ENCODE measurements around the gene KRTAP29-1. TPM values are rescaled to one million over a fixed set of nuclear protein-coding genes. Genes with fewer than 3 reads are reported as not detected.
"Not testable (repeated sequence)": the region's sequence is repeated elsewhere in the genome, so short reads cannot be mapped to it uniquely, and the experiment has no call there.

The KRTAP29-1 gene
- total RNA-seq, 1 donor from 2014 or later = not detected

DNA sequence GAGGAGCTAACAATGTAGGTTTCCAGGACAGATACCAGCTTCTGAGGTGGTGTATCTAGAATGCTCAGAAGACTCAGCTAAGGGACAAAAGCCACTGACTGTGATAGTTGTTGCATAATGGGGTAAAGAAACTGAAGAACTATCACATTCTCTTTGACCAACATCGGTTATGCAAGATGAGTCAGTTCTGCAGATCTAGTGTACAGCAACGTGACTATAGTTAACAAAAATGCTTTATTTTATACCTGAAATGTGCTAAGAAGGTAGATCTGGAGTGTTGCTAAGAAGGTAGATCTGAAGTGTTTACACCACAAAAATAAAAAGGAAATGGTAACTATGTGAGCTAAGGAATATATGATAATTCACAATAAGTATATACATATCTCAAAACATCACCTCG is 34.9 kb downstream of the KRTAP29-1 start:
- H3K9me3 ChIP-seq = no peaks in the 10 kb centered on the region
- no peaks in the 10 kb centered on the region for H3K27me3 ChIP-seq
- intact Hi-C loops (cut with DNase I) = no loop called here
- H3K27ac ChIP-seq = no peak overlapping the region
- TF ChIP-seq, protein P1, sequence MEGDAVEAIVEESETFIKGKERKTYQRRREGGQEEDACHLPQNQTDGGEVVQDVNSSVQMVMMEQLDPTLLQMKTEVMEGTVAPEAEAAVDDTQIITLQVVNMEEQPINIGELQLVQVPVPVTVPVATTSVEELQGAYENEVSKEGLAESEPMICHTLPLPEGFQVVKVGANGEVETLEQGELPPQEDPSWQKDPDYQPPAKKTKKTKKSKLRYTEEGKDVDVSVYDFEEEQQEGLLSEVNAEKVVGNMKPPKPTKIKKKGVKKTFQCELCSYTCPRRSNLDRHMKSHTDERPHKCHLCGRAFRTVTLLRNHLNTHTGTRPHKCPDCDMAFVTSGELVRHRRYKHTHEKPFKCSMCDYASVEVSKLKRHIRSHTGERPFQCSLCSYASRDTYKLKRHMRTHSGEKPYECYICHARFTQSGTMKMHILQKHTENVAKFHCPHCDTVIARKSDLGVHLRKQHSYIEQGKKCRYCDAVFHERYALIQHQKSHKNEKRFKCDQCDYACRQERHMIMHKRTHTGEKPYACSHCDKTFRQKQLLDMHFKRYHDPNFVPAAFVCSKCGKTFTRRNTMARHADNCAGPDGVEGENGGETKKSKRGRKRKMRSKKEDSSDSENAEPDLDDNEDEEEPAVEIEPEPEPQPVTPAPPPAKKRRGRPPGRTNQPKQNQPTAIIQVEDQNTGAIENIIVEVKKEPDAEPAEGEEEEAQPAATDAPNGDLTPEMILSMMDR (IDR thresholded peaks at IDR 0.05) = no peak
- H3K4me1 ChIP-seq = no peaks in the 10 kb centered on the region
- no peak for DNase-seq (ENCODE audit: low spot score in 2 of 2)
- H3K4me3 ChIP-seq = no peak overlapping the region
- H3K36me3 ChIP-seq = no peaks in the 10 kb centered on the region

DNA sequence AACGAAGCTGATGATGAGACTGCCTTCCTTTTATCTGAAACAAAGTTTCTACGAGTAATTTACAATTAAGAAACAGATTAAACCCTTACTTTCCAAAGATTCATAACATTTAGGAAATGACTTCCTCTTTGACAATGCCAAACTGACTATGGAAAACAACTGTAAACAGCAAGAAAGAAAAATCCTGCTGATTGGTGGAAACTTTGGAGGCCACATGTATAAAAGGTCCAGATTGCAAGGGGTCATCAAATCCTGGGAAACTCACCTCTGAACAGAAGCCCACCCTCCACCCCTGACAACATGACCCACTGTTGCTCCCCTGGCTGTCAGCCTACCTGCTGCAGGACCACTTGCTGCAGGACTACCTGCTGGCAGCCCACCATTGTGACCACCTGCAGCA is 37.6 kb downstream of the KRTAP29-1 start, which contains the start of gene KRTAP9-6:
TSS of gene KRTAP9-6 (plus strand) at position 301 of the 400 bp plus-strand sequence. CDS start at position 301, 0 bp downstream.
- DNase-seq (ENCODE audit: low spot score in 2 of 2) = no peak
- Histone ChIP-seq H3K9me3 (no peaks in the 10 kb centered on the region), H3K36me3 (no peaks in the 10 kb centered on the region), H3K4me1 (no peaks in the 10 kb centered on the region), H3K27me3 (no peaks in the 10 kb centered on the region), H3K4me3 (no peak within 1 kb of the TSS), H3K27ac (no peak within 1 kb of the TSS)
- TF ChIP-seq, protein P1 (IDR thresholded peaks at IDR 0.05) = no peak
- intact Hi-C loops (cut with DNase I) = no loop called here

DNA sequence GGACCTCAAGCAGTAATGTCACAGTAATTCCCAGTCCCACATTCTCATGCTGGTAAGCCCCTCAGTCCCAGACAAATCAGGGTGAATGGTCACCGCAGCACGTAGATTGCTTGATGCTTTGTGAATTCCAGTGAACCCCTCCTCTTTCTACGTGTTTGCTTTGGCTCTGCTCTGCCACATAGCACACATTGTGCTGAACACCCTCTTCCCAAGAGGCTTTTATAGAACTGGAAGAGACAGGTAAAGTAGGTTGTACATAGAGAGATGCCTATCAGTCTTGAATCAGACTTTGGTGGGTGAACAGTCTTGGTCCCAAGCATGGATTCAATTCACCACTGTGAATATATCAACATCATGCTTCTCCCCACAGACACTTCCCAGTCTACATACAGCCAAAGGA is 38.1 kb downstream of the KRTAP29-1 start:
- intact Hi-C loops (cut with DNase I) = no loop called here
- H3K36me3 ChIP-seq = no peaks in the 10 kb centered on the region
- H3K4me3 ChIP-seq = no peak overlapping the region
- no peaks in the 10 kb centered on the region for H3K9me3 ChIP-seq
- TF ChIP-seq, protein P1 (IDR thresholded peaks at IDR 0.05) = no peak
- no peaks in the 10 kb centered on the region for H3K4me1 ChIP-seq
- no peak for DNase-seq (ENCODE audit: low spot score in 2 of 2)
- H3K27ac ChIP-seq = no peak overlapping the region
- H3K27me3 ChIP-seq = no peaks in the 10 kb centered on the region

DNA sequence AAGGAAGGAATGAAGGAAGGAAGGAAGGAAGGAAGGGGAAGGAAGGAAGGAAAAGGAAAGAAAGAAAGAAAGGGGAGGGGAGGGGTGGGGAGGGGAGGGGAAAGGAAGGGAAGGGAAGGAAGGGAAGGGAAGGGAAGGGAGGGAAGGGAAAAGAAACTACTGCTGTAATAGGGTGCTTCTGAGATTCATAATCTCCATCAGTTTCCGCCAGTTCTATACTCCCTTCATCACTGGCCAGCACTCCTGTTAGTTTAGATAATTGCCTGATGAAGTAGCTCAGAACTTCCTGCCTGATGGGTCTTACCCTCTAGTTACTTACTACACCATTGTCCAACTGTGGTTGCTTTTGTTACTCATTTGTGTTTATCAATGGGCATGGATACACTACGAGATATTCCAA is 39.4 kb downstream of the KRTAP29-1 start:
- Histone ChIP-seq H3K9me3 (no peaks in the 10 kb centered on the region), H3K36me3 (no peaks in the 10 kb centered on the region), H3K27ac (no peak overlapping the region), H3K4me3 (no peak overlapping the region), H3K27me3 (no peaks in the 10 kb centered on the region), H3K4me1 (no peaks in the 10 kb centered on the region)
- TF ChIP-seq, protein P1 (IDR thresholded peaks at IDR 0.05) = no peak
- intact Hi-C loops (cut with DNase I) = no loop called here
- no peak for DNase-seq (ENCODE audit: low spot score in 2 of 2)

DNA sequence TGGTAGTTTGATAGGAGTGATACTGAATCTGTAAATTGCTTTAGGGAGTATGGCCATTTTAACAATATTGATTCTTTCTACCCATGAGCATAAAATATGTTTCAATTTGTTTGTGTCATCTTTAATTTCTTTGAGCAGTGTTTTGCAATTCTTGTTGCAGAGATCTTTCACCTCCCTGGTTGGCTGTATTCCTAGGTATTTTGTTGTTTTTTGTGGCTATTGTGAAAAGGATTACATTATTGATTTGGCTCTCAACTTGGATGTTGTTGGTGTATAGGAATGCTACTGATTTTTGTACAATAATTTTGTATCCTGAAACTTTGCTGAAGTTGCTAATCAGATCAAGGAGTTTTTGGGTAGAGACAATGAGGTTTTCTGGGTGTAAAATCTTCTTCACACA is 44.2 kb downstream of the KRTAP29-1 start:
- H3K4me3 ChIP-seq = no peak overlapping the region
- H3K36me3 ChIP-seq = no peaks in the 10 kb centered on the region
- no peak for DNase-seq (ENCODE audit: low spot score in 2 of 2)
- no peak overlapping the region for H3K27ac ChIP-seq
- intact Hi-C loops (cut with DNase I) = no loop called here
- H3K9me3 ChIP-seq = no peaks in the 10 kb centered on the region
- TF ChIP-seq, protein P1 (IDR thresholded peaks at IDR 0.05) = no peak
- no peaks in the 10 kb centered on the region for H3K4me1 ChIP-seq
- H3K27me3 ChIP-seq = no peaks in the 10 kb centered on the region

DNA sequence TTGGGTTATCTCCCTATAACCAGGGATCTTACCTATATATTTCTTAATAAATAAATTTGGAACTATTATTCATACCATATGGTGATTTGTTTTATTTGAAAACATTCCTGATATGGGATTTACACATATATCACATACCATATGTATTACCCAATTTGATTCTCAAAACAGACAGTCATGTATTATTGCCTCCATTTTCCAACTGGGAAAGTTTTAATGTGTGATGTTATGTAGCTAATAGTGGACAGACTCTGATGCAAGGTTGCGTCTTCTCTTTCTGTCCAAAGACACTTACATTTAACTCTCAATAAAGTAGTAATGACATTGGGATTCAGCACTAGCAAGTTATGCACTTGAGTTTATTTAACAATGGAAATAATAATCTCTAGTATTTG is 46.4 kb downstream of the KRTAP29-1 start:
- no peaks in the 10 kb centered on the region for H3K27me3 ChIP-seq
- H3K4me1 ChIP-seq = no peaks in the 10 kb centered on the region
- H3K9me3 ChIP-seq = no peaks in the 10 kb centered on the region
- TF ChIP-seq, protein P1 (IDR thresholded peaks at IDR 0.05) = no peak
- H3K4me3 ChIP-seq = no peak overlapping the region
- H3K36me3 ChIP-seq = no peaks in the 10 kb centered on the region
- intact Hi-C loops (cut with DNase I) = no loop called here
- H3K27ac ChIP-seq = no peak overlapping the region
- no peak for DNase-seq (ENCODE audit: low spot score in 2 of 2)

DNA sequence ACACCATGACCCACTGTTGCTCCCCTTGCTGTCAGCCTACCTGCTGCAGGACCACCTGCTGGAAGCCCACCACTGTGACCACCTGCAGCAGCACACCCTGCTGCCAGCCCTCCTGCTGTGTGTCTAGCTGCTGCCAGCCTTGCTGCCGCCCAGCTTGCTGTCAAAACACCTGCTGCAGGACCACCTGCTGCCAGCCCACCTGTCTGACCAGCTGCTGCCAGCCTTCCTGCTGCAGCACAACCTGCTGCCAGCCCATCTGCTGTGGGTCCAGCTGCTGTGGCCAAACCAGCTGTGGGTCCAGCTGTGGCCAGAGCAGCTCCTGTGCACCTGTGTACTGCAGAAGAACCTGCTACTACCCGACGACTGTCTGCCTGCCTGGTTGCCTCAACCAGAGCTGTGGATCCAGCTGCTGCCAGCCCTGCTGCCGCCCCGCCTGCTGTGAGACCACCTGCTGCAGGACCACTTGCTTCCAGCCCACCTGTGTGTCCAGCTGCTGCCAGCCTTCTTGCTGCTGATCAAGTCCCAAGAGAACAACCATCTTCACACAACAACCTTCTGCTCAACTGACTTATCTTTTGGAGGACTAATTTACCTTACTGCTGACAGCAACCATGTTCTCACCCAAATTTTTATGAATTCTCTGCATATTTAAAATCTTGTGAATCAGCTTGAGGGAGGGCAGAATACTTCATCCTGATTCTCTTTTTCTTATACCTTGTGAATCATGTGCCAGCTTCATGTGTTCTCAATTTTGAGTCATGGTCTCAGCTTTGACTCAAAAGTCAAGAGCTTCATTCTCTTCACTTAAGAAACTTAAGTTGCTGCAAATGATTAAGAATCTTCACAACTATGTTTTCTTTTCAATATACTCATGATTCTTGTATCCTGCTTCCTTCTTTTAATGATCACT is 47.0 kb downstream of the KRTAP29-1 start, which contains the start of gene KRTAP9-9:
TSS of gene KRTAP9-9 (plus strand) at position 4 of the 910 bp plus-strand sequence.
- DNase-seq (ENCODE audit: low spot score in 2 of 2); H3K9me3 ChIP-seq; H3K27ac ChIP-seq; intact Hi-C loops (cut with DNase I); H3K36me3 ChIP-seq; H3K4me1 ChIP-seq; H3K4me3 ChIP-seq; H3K27me3 ChIP-seq: not testable (repeated sequence)
